GM12875 (cell line): ENCODE data around the gene RNF121.

Experiments
- H3K4me3 ChIP-seq: one replicate; pipeline ENCODE4 v1.5.1; 2011; ENCODE audit warnings: low read depth, low read length, control low read depth
- CTCF ChIP-seq: IDR thresholded peaks from 2 replicates; pipeline ENCODE4 v1.5.1; 2011; ENCODE audit warnings: low read depth, mild to moderate bottlenecking, control low read depth, inconsistent platforms, low read length, moderate library complexity, borderline replicate concordance; ENCODE audit not compliant: insufficient read depth

Gene RNF121

GRCh38 chr11:71940561-71941219, 11.8 kb downstream of the RNF121 start:
- H3K4me3 ChIP-seq, result no peak overlapping the region
- no peak for TF ChIP-seq CTCF

GRCh38 chr11:71946144-71946571, 17.3 kb downstream of the RNF121 start:
- no peak for TF ChIP-seq CTCF
- H3K4me3 ChIP-seq, result no peak overlapping the region

- TF ChIP-seq CTCF, result no peak
- no peak overlapping the region for H3K4me3 ChIP-seq
Measured at GRCh38 chr11:71947498-71947897, 18.7 kb downstream of the RNF121 start.

- no peak for TF ChIP-seq CTCF
- H3K4me3 ChIP-seq, result no peak overlapping the region
Measured at GRCh38 chr11:71948314-71949027, 19.6 kb downstream of the RNF121 start.

GRCh38 chr11:71949034-71949433, 20.2 kb downstream of the RNF121 start:
- no peak for TF ChIP-seq CTCF
- H3K4me3 ChIP-seq, result no peak overlapping the region

GRCh38 chr11:71951741-71952310, 23.0 kb downstream of the RNF121 start:
- H3K4me3 ChIP-seq, result no peak overlapping the region

More at GRCh38 chr11:71951741-71952310, 23.0 kb downstream of the RNF121 start:
- TF ChIP-seq CTCF, result no peak
